Activated CD4-positive, CD25-positive, alpha-beta regulatory T cell (primary cell): ENCODE data around the gene AP3S2.
A peak's percentile ranks its signal among the peaks of the same experiment; 100 is the strongest.
"Not testable (repeated sequence)": the region's sequence is repeated elsewhere in the genome, so short reads cannot be mapped to it uniquely, and the experiment has no call there.

ENCODE experiments used
- DNase-seq, 4 experiments: peaks; one replicate each; lab custom pipeline; 2025; lab: John Stamatoyannopoulos, UW

AP3S2 gene

DNA sequence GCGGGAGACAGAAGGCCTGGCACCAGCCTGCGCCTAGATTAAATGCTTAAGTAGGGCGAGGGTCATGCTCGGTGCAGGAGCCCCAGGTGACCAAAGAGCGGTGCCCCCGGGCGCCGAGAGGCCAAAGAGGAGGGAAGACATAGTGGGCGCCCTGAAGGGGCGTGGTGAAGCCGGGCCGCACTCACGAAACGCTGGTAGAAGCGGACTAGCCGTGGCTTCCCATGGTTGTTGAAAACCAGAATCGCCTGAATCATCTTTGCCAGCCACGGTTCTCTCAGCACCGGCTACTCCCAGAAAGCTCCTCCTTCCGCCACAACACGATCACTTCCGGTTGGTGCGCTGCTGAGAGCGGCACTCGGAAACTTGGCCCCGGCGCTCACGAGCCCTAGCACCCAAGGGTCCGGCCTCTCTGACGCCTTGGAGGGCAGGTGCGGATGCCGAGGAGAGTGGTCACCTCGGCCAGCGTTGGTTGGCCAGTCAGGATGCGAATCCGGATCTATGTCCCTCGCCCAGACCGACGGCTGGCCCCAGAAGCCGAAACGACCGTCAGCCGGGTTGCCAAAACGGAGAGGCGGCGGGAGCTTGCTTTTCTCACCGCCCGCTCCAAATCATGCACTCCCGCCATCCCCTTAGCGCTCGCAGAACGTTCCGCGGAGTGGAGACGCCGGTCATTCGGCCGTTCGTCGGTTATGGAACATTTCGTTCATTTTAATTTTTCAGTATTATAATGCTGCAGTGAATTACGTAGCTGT lies at the start of gene AP3S2:
Gene AP3S2, minus strand, starts transcription at position 299 of the 752 bp plus-strand sequence. Its CDS starts 45 bp downstream, at position 254.
- DNase-seq, result peak; percentile 70 to 81 (median 78)

DNA sequence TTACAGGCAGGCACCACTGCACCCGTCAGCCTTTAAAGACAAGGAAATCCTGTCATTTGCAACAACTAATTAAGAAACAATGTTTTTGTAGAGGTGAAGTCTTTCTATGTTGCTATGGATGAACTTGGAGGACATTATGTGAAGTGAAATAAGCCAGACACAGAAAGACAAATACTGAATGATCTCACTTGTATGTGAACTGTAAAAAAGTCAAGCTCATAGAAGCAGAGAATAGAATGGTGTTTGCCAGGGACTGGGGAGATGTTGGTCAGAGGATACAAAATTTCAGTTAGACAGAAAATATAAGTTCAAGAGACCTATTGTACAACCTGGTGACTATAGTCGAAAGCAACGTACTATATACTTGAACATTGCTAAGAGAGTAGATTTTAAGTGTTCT lies 46.1 kb upstream of the AP3S2 start:
- no peak for DNase-seq

DNA sequence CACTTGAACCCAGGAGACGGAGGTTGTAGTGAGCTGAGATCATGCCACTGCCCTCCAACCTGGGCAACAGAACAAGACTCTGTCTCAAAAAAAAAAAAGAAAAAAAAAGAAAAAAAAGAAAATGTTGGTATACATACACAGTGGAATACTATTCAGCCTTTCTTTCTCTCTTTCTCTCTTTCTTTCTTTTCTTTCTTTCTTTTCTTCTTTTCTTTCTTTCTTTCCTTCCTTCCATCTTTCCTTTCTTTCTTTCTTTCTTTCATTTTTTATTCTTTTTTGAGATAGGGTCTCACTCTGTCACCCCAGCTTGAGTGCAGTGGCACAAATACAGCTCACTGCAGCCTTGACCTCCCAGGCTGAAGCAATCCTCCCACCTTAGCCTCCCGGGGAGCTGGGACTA lies 45.6 kb upstream of the AP3S2 start:
- DNase-seq, result not testable (repeated sequence)

DNA sequence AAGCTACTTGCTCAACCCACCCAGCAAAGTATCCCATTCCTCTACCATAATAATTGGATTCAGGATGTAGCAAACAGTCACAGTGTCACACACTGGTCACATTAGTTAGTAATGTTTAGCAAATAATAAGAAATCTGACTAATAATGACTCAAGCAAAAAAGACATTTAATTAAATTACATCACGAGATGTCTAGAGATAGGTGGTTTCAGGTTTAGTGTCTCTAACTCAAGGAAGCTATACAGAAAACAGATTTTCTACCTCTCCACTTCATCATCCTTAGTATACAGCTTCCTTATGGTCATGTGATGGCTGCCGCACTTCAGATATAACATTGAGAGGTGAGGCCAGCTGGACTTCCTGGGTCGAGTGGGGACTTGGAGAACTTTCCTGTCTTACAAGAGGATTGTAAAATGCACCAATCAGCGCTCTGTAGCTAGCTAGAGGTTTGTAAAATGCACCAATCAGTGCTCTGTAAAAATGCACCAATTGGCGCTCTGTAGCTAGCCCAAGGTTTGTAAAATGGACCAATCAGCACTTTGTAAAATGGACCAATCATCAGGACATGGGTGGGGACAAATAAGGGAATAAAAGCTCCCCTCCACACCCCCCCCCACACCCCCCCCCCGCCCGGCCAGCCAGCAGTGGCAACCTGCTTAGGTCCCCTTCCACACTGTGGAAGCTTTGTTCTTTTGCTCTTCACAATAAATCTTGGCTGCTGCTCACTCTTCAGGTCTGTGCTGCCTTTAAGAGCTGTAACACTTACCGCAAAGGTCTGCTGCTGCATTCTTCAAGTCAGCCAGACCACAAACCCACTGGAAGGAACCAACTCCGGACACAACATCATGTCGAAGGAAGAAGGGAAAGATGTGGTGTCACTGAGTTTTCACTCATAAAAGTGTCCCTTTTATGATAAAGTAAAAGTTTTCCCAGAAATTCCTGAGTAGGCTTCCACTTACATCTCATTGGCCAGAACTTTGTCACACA lies 43.9 kb upstream of the AP3S2 start:
- DNase-seq, result no peak

DNA sequence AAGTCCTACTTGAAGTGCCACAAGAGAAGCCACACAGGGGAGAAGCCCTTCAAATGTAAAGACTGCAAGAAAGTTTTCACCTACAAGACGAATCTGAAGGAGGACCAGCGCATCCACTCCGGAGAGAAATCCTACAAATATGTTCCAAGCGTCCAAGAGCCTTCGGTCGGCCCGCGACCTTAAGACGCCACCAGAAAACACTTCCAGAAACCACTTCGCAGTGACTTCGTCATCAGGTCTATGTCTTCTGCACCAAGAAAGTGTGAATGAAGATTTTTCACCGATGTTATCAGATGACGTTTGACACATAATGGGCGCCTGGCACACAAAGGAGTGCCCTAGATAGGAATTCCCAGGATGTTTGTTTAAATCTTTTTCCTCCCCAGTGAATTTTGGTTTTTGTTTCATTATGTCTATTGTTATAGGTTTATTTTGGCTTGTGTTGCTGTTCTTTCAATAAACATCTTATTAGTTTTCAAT lies 43.0 kb upstream of the AP3S2 start:
- no peak for DNase-seq

DNA sequence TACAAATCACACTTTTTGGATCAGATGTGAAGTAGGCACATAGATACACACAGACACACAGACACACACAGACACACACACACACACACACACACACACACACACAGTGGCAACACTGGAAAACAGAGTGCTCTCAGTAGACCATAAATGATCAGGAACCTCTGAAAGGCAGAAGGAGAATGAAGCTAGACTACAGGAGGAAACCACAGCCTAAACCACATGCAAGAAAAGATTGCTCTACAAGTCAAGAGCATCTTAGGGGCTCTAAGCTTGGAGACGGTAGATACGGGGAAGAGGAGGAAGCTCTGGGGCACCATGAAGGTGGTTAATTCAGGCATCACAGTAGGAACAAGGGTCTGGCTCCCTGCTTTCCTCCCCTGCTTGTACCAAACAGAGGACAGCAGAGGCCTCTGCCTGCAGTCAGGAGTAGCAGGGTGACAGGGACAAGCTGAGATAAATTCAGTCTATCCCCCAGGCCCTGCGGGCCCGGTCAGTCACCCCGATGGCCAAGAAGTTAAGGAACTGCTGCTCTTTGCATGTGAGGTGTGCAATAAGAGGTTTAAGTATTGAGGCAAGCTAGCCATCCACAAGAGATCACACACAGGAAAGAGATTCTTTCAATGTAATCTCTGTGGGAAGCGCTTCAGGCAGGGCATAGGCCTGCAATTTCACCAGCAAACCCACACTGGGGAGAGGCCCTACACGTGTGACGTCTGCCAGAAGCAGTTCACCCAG lies 42.4 kb upstream of the AP3S2 start:
- DNase-seq, result no peak

DNA sequence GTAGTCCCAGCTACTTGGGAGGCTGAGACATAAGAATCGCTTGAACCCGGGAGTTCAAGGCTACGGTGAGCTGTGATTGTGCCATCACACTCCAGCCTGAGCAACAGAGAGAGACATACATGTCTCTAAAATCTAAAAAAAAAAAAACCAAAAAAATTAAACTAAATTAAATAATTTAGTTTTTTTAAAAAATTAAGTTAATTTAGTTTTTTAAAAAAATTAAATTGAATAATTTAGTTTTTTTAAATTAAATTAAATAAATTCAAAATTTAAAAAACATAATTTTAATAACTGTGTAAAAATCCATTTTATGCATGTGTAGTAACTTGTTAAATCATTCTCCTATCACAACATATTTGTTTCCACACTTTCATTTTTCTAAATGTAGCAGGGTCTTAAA lies 39.1 kb upstream of the AP3S2 start:
- no peak for DNase-seq

DNA sequence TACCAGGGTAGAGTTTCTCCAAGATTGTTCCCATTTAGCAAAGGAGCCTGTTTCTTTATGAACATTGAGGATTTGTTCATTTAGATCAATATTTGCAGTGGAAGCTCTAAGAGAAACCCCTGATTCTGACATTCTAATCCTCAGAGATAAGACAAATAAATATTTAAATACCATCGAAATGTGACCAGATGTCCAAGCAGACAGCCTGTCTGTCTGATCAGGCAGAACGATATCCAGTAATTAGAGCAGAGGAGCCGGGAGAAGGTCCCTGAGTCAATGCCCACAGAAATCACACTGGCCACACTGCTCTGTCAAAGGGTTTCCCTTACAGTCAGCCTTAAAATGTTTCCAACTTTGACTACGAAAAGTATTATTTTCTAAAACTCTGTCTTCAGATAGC lies 34.6 kb upstream of the AP3S2 start:
- no peak for DNase-seq

DNA sequence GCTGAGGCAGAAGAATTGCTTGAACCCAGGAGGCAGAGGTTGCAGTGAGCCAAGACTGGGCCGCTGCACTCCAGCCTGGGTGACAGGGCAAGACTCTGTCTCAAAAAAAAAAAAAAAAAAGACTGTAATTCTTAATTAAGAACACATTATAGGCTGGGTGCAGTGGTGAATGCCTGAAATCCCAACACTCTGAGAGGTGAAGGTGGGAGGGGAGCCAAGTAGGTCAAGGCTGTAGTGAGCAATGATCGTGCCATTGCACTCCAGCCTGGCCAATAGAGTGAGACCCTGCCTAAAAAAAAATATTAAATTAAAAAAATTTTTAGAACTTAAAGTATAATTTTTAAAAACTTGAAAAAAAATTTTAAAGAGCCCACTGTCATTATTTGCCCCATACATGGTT lies 32.4 kb upstream of the AP3S2 start:
- no peak for DNase-seq

DNA sequence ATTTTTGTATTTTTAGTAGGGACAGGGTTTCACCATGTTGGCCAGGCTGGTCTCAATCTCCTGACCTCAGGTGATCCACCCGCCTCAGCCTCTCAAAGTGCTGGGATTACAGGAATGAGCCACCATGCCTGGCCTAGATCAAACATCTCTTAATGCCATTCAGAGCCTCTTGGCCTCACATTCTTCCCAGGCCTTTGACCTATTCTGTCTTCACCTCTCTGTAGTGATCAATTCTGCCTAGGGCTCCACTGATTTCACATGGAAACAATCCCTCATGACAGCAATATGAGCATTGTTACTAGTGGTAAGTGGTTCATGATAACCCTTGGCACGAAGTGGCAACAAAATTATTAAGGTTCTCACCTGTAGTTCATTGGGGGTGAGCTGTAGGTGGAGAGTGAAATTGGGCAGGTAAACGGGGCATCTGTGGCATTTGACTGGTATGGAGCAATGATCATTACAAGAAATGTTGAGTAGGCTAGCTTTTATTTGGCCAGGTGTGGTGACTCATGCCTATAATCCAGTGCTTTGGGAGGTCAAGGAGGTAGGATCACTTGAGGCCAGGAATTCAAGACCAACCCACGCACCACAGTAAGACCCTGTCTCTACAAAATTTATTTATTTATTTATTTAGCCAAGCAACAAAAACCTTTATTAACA lies 23.8 kb upstream of the AP3S2 start:
- no peak for DNase-seq

DNA sequence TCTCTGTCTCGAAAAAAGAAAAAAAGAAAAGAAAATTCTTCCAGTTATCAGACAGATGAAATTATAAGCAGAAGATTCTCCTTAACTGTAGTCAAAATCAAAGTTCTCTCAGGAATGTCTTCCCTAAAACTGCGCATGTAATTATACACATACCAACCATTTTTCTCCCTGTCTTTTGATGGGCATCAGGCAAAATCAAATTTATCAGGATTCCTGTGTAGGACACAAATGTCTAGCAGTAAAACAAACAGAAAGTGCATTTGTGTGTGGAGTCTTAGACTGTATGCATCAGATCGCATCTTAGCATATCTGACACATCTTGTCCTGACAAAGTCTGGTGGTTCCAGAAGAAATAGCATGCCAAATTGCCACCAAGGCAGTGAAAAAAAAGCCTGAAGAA lies 22.9 kb upstream of the AP3S2 start:
- no peak for DNase-seq

DNA sequence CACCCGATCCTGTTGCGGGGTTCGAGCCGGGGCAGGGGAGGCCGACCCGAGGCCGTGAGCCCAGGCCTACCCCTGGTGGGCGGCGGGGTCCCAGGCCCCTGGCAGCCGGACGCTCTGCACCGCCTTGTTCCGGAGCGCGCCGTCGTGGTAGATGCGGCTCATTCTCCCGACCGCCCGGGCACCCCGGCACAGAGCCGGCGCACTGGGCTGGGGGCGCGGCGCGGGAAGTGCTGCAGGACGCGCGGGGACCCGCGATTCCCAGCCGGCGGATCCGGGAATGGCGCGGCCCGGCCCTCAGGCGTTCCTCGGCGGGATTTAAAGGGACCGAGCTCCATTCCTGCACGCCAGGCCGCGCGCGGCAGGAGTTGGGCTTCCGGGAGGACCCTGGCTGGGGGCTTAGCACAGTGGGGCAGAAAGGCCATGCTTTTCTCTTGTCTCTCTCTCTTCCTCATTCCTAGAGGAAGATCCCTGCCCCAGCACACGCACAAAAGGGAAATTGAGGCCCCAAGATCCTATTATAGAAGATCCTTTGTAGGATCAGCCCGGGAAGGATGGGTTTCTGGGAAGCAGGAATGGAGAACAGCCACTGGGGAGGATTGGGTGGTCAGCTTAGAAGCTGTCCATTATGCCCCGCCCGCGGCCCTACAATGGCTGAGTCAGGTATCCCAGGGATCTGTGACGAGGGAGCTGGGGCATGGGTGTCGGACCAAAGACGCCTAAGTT lies 19.0 kb upstream of the AP3S2 start, which contains the start of gene ARPIN:
Gene ARPIN, minus strand, starts transcription at position 279 of the 723 bp plus-strand sequence. Its CDS starts 117 bp downstream, at position 162.
- no peak for DNase-seq

DNA sequence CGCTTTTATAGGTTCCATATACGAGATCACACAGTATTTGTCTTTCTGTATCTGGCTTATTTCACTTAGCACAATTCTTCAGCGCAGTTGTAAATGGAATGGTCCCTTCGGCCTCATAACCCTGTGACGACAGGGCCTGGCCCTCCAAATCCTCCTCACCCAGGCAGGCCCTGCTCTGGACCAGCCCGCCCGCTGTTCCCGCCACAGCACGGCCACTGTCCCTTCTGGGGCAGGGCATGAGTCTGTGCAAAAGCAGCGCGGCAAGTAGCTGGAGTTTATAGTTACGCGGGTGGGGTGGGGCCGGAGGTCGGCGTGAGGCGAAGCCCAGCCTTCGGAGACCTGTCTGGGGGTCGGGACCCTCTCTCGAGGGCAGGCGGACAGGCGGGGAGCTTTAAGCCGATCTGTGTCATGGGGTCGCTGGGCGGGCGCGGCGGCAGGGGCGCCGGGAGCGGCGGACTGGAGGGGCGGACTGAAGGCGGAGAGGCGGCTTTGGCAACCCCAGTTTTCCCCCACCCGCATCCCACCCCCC lies 18.4 kb upstream of the AP3S2 start:
- no peak for DNase-seq

DNA sequence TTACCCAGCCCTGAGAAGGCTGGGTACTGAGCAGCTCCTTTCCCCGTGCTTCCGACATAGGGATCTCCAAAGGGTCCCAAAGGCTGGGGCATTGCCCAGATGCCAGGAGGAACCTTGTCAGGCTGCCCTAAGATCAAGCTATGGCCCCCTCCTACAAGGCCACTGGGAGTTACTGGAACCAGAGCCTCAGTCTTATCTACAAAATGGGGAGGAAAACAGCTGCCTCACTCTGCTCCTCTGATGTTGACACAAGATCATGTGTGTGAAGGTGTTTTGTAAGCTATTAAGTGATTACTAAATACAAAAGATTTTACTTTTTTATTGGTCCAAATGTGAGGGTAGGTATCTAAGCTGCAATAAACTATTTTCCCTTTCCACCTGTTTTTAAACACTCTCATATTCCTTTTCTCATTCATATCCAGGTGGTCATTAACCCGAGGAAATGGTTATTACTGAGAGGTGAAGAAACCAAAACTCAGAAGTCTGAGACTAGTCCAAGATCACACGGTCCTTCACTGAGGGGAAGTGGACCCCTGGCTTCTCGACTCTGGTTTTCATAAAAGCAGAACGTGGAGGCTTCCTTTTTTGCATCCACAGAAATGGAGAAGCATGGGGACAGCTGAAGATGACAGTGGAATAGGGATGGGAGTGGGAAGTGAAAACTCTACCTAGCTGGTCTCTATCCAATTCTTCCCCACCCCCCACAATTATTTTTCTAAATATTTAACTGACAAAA lies 17.3 kb upstream of the AP3S2 start:
- no peak for DNase-seq

DNA sequence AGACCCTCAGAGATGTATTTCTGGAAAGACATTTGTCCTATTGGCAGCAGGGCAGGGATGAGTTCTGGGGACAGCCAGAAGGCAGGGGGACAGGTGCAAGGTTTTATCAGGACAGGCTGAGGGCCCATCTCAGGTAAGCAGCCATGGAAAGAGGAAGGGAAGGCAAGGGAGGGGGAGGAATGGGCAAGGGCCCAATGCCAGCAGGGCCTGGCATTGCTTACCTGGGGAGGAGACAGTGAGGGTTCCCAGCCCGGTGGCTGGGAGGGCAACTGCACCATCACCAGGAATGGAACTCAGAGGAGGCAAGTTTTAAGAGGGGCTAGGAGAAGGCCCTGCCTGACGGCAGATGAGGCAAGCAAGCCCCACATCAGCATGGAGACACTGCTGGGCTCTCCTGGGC lies 15.8 kb upstream of the AP3S2 start:
- DNase-seq, result no peak

DNA sequence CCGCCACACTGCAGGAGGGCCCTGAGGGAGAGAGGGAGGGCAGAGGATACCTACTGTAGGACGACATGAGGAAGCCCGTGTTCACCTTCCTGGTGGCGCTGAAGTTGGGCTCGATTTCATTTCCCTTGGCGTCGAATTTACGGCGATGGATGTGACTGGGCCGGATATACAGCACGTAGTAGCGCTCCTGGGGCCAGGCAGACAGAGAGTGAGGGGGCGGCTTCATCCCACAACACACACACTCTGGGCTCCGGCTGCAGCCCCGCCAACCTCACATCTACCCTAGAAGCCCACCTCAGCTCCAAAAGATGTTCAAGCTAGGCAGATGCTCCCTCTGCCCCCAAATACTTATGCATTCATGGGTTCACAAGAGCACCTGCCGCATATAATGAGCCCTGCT lies 14.4 kb upstream of the AP3S2 start:
- no peak for DNase-seq

DNA sequence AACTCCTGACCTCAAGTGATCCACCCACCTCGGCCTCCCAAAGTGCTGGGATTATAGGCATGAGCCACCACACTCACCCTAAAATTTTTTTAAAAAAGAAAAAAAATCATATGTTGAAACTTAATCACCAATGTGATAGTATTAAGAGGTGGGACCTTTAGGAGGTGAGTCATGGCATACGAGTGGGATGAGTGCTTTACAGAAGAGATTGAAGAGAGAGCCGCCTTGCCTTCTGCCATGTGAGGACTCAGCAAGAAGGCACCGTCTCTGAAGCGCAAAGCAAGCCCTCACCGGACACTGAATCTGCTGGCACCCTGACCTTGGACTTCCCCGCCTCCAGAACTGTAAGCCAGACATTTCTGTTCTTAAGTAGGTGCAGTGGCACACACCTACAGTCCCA lies 13.5 kb upstream of the AP3S2 start:
- no peak for DNase-seq

DNA sequence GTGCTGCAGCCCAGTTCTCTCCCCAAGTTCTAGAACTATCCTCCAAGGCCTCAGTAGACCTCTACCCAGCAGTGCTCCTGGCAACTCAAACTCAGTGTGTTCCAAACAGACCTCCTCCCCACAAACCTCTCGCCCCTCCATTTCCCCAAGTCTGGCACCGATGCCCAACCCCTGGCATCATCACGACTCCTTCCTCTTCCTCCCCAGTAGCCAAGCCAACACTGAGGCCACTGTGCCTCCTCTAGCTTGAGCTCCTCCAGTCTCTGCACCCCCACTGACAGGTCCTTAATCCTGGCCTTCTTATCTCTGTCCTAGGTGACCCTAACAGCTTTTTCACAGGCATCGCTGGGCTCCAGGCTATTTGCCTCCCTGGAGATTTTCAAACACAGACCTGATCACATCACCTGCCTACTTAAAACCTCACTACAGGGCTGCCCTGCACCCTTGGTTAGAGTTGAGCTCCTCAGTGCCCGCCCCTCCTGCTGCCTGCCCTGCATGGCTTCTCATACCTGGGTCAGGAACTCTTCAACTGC lies 12.1 kb upstream of the AP3S2 start:
- DNase-seq, result no peak

DNA sequence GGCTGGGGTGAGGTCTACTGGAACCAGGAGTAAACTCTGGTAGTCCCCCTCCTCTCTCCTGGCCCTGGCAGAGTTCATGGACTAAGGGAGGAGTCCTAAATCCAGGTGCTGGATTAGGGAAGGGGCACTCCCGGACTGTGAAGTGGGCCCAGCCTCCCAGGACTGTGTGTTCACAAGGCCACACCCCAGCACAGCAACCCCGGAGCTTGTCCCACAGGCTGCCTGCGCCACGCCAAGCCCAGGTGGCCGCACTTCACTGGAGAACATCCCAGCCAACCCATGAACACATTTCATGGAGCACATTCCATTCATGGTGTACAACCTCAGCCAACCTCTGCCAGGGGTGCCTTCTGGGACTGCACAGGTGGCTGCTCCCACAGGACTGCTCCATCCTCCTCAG lies 10.7 kb upstream of the AP3S2 start:
- DNase-seq, result no peak

DNA sequence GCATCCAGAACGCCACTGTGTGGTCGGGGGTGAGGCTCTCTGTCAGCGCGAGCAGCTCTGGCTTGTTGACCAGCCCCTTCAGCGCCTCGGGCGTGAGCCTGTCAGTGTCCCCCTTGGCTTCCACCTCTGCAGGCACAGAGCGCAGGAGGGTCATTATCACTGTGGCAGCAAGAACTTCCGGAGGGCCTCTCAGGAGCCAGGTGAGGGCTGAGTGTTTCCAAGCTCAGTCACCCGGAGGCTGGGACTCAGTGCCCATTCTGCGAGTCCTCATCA lies 10.0 kb upstream of the AP3S2 start:
- DNase-seq, result no peak
